ENCODE results near the gene JCHAIN. TPM values are rescaled to one million over a fixed set of nuclear protein-coding genes. Genes with fewer than 3 reads are reported as not detected.

The JCHAIN gene
- 1 to 10 TPM in 3 of 4 donors, under 1 TPM in 1; 0.50 to 3.0 (median 1.7) TPM for total RNA-seq
- under 1 TPM; 0.13 to 0.73 (median 0.15) TPM for polyA plus RNA-seq
- long read RNA-seq, donor 1, result 0 reads
- long read RNA-seq, donor 2, result 0 reads

DNA sequence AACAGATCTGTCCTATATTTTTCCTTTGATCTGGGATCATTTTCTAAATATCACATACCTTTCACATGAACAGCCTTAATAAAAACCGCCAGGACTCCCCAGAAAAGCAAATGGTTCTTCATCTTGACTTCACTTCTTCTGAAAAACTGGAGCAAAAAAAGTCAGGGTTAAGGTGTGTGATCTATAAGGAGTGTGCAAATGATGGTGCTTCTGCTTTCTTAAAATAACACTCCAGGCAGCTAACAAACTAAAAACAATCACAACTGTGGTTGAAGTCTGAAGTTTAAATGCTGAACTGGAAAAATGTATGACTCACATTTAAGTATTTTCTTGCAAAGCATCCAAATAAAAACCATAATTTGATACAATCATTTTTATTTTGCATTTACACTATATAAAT lies at the start of gene JCHAIN:
JCHAIN (minus strand) TSS at position 140 of the 400 bp plus-strand sequence; CDS start at position 122, 18 bp downstream.
- 52 to 79% (median 66%) methylated on average over 1 of the region's 1 CpG for WGBS, 3 donors
- H3K9me3 ChIP-seq, result no peaks in the 10 kb centered on the region
- intact Hi-C loops (cut with DNase I), result no loop called here
- no peaks in the 10 kb centered on the region for H3K4me1 ChIP-seq
- no peak within 1 kb of the TSS for H3K4me3 ChIP-seq
- no peak for ATAC-seq
- no peaks in the 10 kb centered on the region for H3K36me3 ChIP-seq (ENCODE audit: insufficient read depth in 1 of 2, low read depth in 1 of 2)
- no peaks in the 10 kb centered on the region for H3K27me3 ChIP-seq (ENCODE audit: insufficient read depth in 3 of 3, low read length in 2 of 3)
- no peak within 1 kb of the TSS for H3K27ac ChIP-seq
- DNase-seq, result no peak
- TF ChIP-seq, protein P1, sequence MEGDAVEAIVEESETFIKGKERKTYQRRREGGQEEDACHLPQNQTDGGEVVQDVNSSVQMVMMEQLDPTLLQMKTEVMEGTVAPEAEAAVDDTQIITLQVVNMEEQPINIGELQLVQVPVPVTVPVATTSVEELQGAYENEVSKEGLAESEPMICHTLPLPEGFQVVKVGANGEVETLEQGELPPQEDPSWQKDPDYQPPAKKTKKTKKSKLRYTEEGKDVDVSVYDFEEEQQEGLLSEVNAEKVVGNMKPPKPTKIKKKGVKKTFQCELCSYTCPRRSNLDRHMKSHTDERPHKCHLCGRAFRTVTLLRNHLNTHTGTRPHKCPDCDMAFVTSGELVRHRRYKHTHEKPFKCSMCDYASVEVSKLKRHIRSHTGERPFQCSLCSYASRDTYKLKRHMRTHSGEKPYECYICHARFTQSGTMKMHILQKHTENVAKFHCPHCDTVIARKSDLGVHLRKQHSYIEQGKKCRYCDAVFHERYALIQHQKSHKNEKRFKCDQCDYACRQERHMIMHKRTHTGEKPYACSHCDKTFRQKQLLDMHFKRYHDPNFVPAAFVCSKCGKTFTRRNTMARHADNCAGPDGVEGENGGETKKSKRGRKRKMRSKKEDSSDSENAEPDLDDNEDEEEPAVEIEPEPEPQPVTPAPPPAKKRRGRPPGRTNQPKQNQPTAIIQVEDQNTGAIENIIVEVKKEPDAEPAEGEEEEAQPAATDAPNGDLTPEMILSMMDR (IDR thresholded peaks at IDR 0.05), result no peak

DNA sequence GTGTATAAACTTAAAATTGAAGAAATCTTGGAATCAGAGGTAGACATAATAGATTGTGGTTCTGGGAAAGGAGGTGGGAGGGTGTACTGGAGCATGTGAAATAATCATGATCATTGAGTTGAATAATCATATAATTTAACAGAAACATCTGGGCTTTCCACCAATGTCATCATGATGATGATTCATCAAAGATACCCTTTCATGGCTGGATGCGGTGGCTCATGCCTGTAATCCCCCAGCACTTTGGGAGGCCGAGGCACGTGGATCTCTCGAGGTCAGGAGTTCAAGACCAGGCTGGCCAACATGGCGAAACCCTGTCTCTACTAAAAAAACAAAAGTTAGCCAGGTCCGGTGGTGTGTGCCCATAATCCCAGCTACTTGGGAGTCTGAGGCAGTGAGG lies 48.8 kb upstream of the JCHAIN start:
- TF ChIP-seq, protein P1 (IDR thresholded peaks at IDR 0.05), result no peak
- WGBS, 3 donors, result 85 to 93% (median 86%) methylated on average over 6 of the region's 6 CpGs
- ATAC-seq (no peak), DNase-seq (no peak)
- intact Hi-C loops (cut with DNase I), result no loop called here
- Histone ChIP-seq H3K36me3 (ENCODE audit: insufficient read depth in 1 of 2, low read depth in 1 of 2) (no peaks in the 10 kb centered on the region), H3K4me3 (no peak overlapping the region), H3K27me3 (ENCODE audit: insufficient read depth in 3 of 3, low read length in 2 of 3) (no peaks in the 10 kb centered on the region), H3K9me3 (no peaks in the 10 kb centered on the region), H3K4me1 (peaks cover 31% of the 10 kb centered on the region), H3K27ac (no peak overlapping the region)

DNA sequence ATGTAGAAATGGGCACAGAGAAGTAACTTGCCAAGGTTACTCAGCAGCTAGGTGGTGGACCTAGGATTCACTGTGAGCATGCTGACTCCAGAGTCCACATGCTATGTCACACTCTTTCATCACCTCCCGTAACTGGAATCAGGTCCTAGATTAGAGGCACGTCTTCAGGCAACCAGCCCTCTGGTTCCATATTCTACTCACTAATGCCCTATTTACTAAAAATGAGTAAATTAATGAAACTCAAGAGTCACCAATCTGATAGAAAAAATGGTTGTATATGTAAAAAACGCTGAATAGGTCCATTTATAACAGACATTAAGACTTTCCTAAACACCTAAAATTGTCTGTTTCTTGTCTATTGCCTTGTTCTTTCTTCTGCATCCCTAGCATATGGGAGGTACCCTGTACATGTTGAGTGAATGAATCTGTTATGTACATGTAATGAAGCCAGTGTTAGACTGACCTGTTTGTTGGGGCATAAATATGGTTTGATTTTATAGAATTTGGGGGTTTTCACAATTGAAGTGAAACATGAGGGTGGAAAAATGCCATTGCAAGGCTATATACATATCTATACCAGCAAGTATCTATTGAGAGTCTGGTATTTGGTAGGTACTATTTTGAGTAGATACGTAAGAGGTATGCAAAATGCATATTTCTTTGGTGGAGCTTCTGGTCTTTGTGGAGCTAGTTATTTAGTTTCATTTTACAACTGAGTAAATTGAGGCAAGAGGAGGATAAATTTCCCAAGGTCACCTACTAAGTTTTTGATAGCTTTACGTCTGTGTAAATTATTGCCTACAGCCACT lies 48.0 kb upstream of the JCHAIN start:
- TF ChIP-seq, protein P1 (IDR thresholded peaks at IDR 0.05), result no peak
- peak; percentile 79 to 97 (median 92) for ATAC-seq
- peak overlapping the region; percentile 42 for H3K27ac ChIP-seq
- no peak for DNase-seq
- H3K27me3 ChIP-seq (ENCODE audit: insufficient read depth in 3 of 3, low read length in 2 of 3), result no peaks in the 10 kb centered on the region
- intact Hi-C loops (cut with DNase I), result no loop called here
- H3K4me3 ChIP-seq, result peak overlapping the region; percentile 13
- H3K9me3 ChIP-seq, result no peaks in the 10 kb centered on the region
- WGBS, 3 donors, result 58 to 88% (median 66%) methylated on average over 5 of the region's 5 CpGs
- H3K36me3 ChIP-seq (ENCODE audit: insufficient read depth in 1 of 2, low read depth in 1 of 2), result no peaks in the 10 kb centered on the region
- H3K4me1 ChIP-seq, result peaks cover 31% of the 10 kb centered on the region

DNA sequence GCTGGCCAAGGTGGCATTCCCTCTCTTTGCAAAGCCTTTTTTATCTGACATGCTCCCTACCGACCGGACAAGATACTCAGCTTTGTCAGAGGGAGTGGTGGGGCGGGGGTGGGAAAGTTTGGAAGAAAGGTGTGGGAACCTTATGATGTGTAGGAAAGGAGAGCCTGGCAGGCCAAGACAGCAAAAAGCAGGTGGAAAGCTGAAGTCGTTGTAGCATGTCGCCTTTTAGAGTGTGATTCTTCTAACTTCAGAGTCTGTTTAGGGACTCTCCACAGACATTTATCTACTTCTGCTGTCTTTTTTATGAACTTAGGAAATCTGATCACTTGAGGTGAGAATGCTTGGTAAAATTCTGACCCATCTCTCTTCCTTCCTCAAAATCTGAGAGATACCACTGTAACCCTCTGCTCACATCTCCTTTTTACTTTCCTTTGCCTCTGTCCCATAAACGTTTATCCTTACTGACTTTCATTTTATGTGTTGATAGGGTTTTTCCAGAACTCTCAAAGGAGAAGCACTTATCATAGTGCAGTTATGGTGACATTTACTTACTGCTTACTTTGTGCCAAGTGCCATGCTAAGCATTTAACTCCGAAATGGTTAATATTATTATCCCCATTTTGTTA lies 47.3 kb upstream of the JCHAIN start:
- no peaks in the 10 kb centered on the region for H3K36me3 ChIP-seq (ENCODE audit: insufficient read depth in 1 of 2, low read depth in 1 of 2)
- DNase-seq (no peak), ATAC-seq (peak in 1 of 4 donors; percentile 19)
- TF ChIP-seq, protein P1 (IDR thresholded peaks at IDR 0.05), result no peak
- no peaks in the 10 kb centered on the region for H3K27me3 ChIP-seq (ENCODE audit: insufficient read depth in 3 of 3, low read length in 2 of 3)
- H3K4me3 ChIP-seq, result peak overlapping the region; percentile 8
- peak overlapping the region; percentile 42 for H3K27ac ChIP-seq
- intact Hi-C loops (cut with DNase I), result loop anchor here in 1 of 2 donors (2.0 kb wide), 1 partner anchor 13 kb away; no protein-coding TSS in a partner anchor
- WGBS, 3 donors, result 70 to 77% (median 72%) methylated on average over 7 of the region's 7 CpGs
- H3K4me1 ChIP-seq, result peaks cover 34% of the 10 kb centered on the region
- no peaks in the 10 kb centered on the region for H3K9me3 ChIP-seq

Measured in psoas muscle (tissue), 8 donors.